Endothelial cell of umbilical vein (primary cell): ENCODE data around the gene VPREB3. TPM values are rescaled to one million over a fixed set of nuclear protein-coding genes. Genes with fewer than 3 reads are reported as not detected.

Source experiments
- BruUV-seq: library from RNA; stranded (reverse); fragments of 400-500 nt; replicated peaks from 2 replicates; lab custom pipeline; 2021; lab: Mats Ljungman, UMichigan
- CTCF ChIA-PET: fragments of 300-600, 350-600 bp; sonication (Branson Sonifier 250); formaldehyde crosslinking; loops from one replicate; lab custom pipeline; 2021; ENCODE audit warnings: antibody characterized with exemption, inconsistent platforms; lab: Charles Lee
- POLR2A ChIA-PET: fragments of 300-600, 350-600 bp; sonication (Branson Sonifier 250); formaldehyde crosslinking; loops from one replicate; lab custom pipeline; 2021; ENCODE audit warnings: antibody characterized with exemption, inconsistent platforms; lab: Charles Lee
- DNase-seq: peaks from one replicate; pipeline ENCODE4 v3.0.0-alpha.2; 2011; ENCODE audit warnings: low read depth, low spot score
- FAIRE-seq: peaks from 2 replicates; lab custom pipeline; 2011; peaks lifted over from hg19 to GRCh38; lab: Jason Lieb, UNC
- H2AFZ ChIP-seq: 2 replicates; pipeline ENCODE4 v1.6.0; 2012; ENCODE audit warnings: low read depth, low read length, control low read depth, inconsistent platforms
- H3K27ac ChIP-seq: 2 replicates; pipeline ENCODE4 v1.5.1; 2011; ENCODE audit warnings: low read depth, mild to moderate bottlenecking, control low read depth, low read length, moderate library complexity; ENCODE audit not compliant: insufficient read depth
- H3K27me3 ChIP-seq, 2 experiments: 2 replicates each; pipeline versions ENCODE4 v1.6.0 to v1.6.1; 2011; ENCODE audit warnings: low read length in 2 of 2, mixed read lengths in 1 of 2; ENCODE audit not compliant: control insufficient read depth in 2 of 2, insufficient read depth in 2 of 2
- H3K36me3 ChIP-seq, 2 experiments: 2 replicates in 1 of 2; 3 replicates in 1 of 2; pipeline ENCODE4 v1.5.1; 2011; ENCODE audit warnings: low read length in 2 of 2, mild to moderate bottlenecking in 1 of 2, moderate library complexity in 1 of 2; ENCODE audit not compliant: control insufficient read depth in 2 of 2, insufficient read depth in 2 of 2; ENCODE audit errors: extremely low read depth in 1 of 2
- H3K4me1 ChIP-seq: 3 replicates; pipeline ENCODE4 v1.5.1; 2011; ENCODE audit warnings: mild to moderate bottlenecking, low read length; ENCODE audit not compliant: control insufficient read depth, insufficient read depth; ENCODE audit errors: extremely low read depth
- H3K4me2 ChIP-seq: 2 replicates; pipeline ENCODE4 v1.6.1; 2011; ENCODE audit warnings: low read length, control low read depth, mixed read lengths; ENCODE audit not compliant: insufficient read depth
- H3K4me3 ChIP-seq, 3 experiments: fragments of 200-600 bp in 1 of 3; sonication (generic), shearing (Covaris generic) in 1 of 3; replicated peaks in 1 of 3; 2 replicates each; pipeline ENCODE4 v1.5.1; 2011 to 2016; ENCODE audit warnings: control low read depth in 3 of 3, low read length in 3 of 3, mild to moderate bottlenecking in 2 of 3, inconsistent platforms in 1 of 3, low read depth in 1 of 3, moderate library complexity in 1 of 3; ENCODE audit not compliant: insufficient read depth in 1 of 3
- H3K79me2 ChIP-seq: 2 replicates; pipeline ENCODE4 v1.6.0; 2012; ENCODE audit warnings: low read length, inconsistent platforms; ENCODE audit not compliant: control insufficient read depth, insufficient read depth
- H3K9ac ChIP-seq: replicated peaks from 2 replicates; pipeline ENCODE3; 2011; ENCODE audit warnings: low read length, control low read depth; ENCODE audit not compliant: insufficient read depth; ENCODE audit errors: extremely low read depth
- H3K9me1 ChIP-seq: replicated peaks from 3 replicates; pipeline ENCODE4 v1.6.0; 2011; ENCODE audit warnings: mild to moderate bottlenecking, low read length; ENCODE audit not compliant: control insufficient read depth, insufficient read depth; ENCODE audit errors: extremely low read depth
- H3K9me3 ChIP-seq: replicated peaks from 2 replicates; pipeline ENCODE4 v1.5.1; 2012; ENCODE audit warnings: low read length, inconsistent platforms; ENCODE audit not compliant: control insufficient read depth, insufficient read depth
- H4K20me1 ChIP-seq: replicated peaks from 2 replicates; pipeline ENCODE3; 2011; ENCODE audit warnings: mild to moderate bottlenecking, low read length; ENCODE audit not compliant: control insufficient read depth, insufficient read depth; ENCODE audit errors: extremely low read depth
- EZH2 ChIP-seq: IDR thresholded peaks from 2 replicates; pipeline ENCODE4 v1.6.1; 2012; ENCODE audit warnings: borderline replicate concordance, low read depth, mild to moderate bottlenecking, moderate library complexity, low read length, inconsistent platforms; ENCODE audit not compliant: severe bottlenecking
- FOS ChIP-seq: IDR thresholded peaks from 2 replicates; pipeline ENCODE4 v1.6.1; 2011; ENCODE audit warnings: mild to moderate bottlenecking, low read length, moderate library complexity, borderline replicate concordance; ENCODE audit not compliant: insufficient read depth
- GATA2 ChIP-seq: IDR thresholded peaks from 2 replicates; pipeline ENCODE4 v1.7.0; 2011; ENCODE audit warnings: low read depth, mild to moderate bottlenecking, moderate library complexity, mixed read lengths, low read length; ENCODE audit not compliant: insufficient read length, insufficient read depth
- JUN ChIP-seq: IDR thresholded peaks from 2 replicates; pipeline ENCODE4 v1.6.1; 2011; ENCODE audit warnings: borderline replicate concordance, low read depth; ENCODE audit not compliant: insufficient read length, insufficient read depth
- MYC ChIP-seq: IDR thresholded peaks from one replicate; pipeline ENCODE4 v1.6.1; 2011; ENCODE audit warnings: mild to moderate bottlenecking, low read depth, low read length
- POLR2A ChIP-seq: IDR thresholded peaks from 2 replicates; pipeline ENCODE4 v1.6.1; 2012; ENCODE audit warnings: low read depth, mild to moderate bottlenecking, control low read depth, low read length
- POLR2AphosphoS5 ChIP-seq: IDR thresholded peaks from 2 replicates; pipeline ENCODE4 v1.6.1; 2012; ENCODE audit warnings: low read depth, mild to moderate bottlenecking, control low read depth, low read length, moderate library complexity; ENCODE audit not compliant: insufficient read depth
- dilution Hi-C: fragments of 300-500 bp; cut with MboI; formaldehyde crosslinking; loops from one replicate; pipeline ENCODE4 v1.15.0; 2019; ENCODE audit warnings: low sequenced_read_pairs; ENCODE audit not compliant: extremely low pct_ligation_motif_present
- intact Hi-C: fragments of 100-400 bp; cut with micrococcal nuclease; formaldehyde crosslinking; loops from one replicate; pipeline ENCODE4 v1.10.0; 2022
- polyA plus RNA-seq, 4 experiments: library from polyadenylated mRNA; depleted of rRNA in 3 of 4; stranded (reverse) in 3 of 4; unstranded in 1 of 4; fragments of >200 nt; gene quantifications; 2 replicates each; pipeline versions ENCODE4 v1.2.1 to v1.2.3, GENCODE V29; 2011 to 2012; ENCODE audit warnings: missing spikeins in 1 of 4
- total RNA-seq: library from RNA; stranded (reverse); gene quantifications from 2 replicates; pipeline ENCODE4 v1.2.3, GENCODE V29; 2021
- TF ChIP-seq, protein P1 (sequence below): IDR thresholded peaks from 2 replicates; pipeline ENCODE4 v1.6.1; 2011; ENCODE audit not compliant: insufficient read depth, insufficient read length
- TF ChIP-seq, protein P2 (sequence below), 2 donors: IDR thresholded peaks; 1 replicate in 1 of 2; 2 replicates in 1 of 2; pipeline ENCODE4 v1.5.1; 2011; ENCODE audit warnings: low read length in 2 of 2, mild to moderate bottlenecking in 2 of 2, moderate library complexity in 2 of 2, control low read depth in 1 of 2, inconsistent platforms in 1 of 2, low read depth in 1 of 2; ENCODE audit not compliant: insufficient read depth in 1 of 2; ENCODE audit errors: extremely low read depth in 1 of 2

Gene VPREB3
- total and polyA plus RNA-seq, 2 donors (not counting 3 experiments of a cell fraction or from before 2014, with no cell fraction given), result not detected

DNA sequence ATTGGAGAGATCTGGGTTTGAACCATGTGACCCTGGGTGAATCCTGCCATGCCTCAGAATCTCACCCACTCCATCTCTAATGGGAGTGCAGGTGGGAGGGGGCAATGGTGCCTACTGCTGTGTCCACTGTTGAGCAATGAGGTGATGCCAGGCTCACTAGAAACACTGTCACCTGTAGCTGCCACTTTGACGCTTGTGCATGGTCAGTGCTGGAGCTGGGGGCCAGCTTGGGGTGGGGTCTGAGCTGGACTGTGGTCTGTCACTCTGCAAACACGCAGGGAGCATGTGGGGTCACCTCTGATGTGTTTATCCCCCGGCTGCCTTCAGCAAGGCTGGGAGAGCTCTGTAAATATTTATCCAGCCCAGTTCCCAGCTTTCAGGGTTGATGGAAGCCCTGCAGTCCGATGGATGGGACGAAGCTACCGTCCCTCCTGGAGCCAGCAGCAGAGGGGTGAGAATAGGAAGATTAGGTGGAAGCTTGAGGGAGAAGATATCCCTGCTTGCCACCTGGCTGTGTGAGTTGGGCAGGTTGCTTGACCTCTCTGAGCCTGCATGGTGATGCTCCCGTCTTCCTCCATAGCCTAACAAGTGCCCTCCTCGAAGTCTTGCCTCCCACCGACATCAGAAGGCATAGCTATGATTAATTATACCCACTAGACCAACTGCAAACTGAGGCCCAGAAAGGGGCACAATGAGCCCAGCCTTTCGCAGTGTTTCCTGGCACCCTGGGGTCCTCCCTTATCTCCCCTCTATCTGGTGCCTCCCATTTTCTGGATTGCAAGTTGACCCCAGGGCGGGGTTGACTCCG lies 20.1 kb upstream of the VPREB3 start:
- peaks cover 9% of the 10 kb centered on the region for H3K4me1 ChIP-seq

More for the DNA sequence above, 20.1 kb upstream of the VPREB3 start:
- intact Hi-C loops (no loop called here), dilution Hi-C loops (no loop called here)
- Histone ChIP-seq H3K4me3 (no peak overlapping the region), H3K9me1 (no peaks in the 10 kb centered on the region), H3K27ac (no peak overlapping the region), H3K9ac (no peak overlapping the region), H3K36me3 (no peaks in the 10 kb centered on the region), H3K4me2 (no peak overlapping the region), H2AFZ (no peak overlapping the region), H4K20me1 (no peaks in the 10 kb centered on the region), H3K79me2 (no peaks in the 10 kb centered on the region), H3K27me3 (no peaks in the 10 kb centered on the region), H3K9me3 (no peaks in the 10 kb centered on the region)
- no peak for DNase-seq
- FAIRE-seq, result no peak
- BruUV-seq, result no TSS peak
- ChIA-PET CTCF (interaction anchor here (1.0 to 3.3 kb wide), 3 partner anchors 9 to 75 kb away, joined by 3 to 27 read pairs (median 3); no protein-coding TSS in a partner anchor), POLR2A (no interaction called here)
- TF ChIP-seq POLR2A (no peak), JUN (no peak), MYC (no peak), EZH2 (no peak), GATA2 (no peak), FOS (no peak), POLR2AphosphoS5 (no peak)
- TF ChIP-seq, protein P1, sequence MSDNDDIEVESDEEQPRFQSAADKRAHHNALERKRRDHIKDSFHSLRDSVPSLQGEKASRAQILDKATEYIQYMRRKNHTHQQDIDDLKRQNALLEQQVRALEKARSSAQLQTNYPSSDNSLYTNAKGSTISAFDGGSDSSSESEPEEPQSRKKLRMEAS, result no peak
- TF ChIP-seq, protein P2, sequence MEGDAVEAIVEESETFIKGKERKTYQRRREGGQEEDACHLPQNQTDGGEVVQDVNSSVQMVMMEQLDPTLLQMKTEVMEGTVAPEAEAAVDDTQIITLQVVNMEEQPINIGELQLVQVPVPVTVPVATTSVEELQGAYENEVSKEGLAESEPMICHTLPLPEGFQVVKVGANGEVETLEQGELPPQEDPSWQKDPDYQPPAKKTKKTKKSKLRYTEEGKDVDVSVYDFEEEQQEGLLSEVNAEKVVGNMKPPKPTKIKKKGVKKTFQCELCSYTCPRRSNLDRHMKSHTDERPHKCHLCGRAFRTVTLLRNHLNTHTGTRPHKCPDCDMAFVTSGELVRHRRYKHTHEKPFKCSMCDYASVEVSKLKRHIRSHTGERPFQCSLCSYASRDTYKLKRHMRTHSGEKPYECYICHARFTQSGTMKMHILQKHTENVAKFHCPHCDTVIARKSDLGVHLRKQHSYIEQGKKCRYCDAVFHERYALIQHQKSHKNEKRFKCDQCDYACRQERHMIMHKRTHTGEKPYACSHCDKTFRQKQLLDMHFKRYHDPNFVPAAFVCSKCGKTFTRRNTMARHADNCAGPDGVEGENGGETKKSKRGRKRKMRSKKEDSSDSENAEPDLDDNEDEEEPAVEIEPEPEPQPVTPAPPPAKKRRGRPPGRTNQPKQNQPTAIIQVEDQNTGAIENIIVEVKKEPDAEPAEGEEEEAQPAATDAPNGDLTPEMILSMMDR (IDR thresholded peaks at IDR 0.05; ENCODE audit: extremely low read depth in 1 of 2, insufficient read depth in 1 of 2, low read depth in 1 of 2, low read length in 2 of 2), result no peak
